GM18505 (cell line): Measurements from ENCODE around the gene PCMT1.
"Not testable (repeated sequence)": the region's sequence is repeated elsewhere in the genome, so short reads cannot be mapped to it uniquely, and the experiment has no call there.

Source experiments
- ATAC-seq: cut with Tn5 transposase; IDR thresholded peaks from one replicate; pipeline ENCODE4 v1.9.1; 2021; ENCODE audit not compliant: unreplicated experiment
- POLR2A ChIP-seq: IDR thresholded peaks from 4 replicates; pipeline ENCODE4 v1.6.1; 2011; ENCODE audit warnings: borderline replicate concordance; ENCODE audit not compliant: insufficient read depth, insufficient read length; ENCODE audit errors: extremely low read depth

PCMT1 gene

DNA sequence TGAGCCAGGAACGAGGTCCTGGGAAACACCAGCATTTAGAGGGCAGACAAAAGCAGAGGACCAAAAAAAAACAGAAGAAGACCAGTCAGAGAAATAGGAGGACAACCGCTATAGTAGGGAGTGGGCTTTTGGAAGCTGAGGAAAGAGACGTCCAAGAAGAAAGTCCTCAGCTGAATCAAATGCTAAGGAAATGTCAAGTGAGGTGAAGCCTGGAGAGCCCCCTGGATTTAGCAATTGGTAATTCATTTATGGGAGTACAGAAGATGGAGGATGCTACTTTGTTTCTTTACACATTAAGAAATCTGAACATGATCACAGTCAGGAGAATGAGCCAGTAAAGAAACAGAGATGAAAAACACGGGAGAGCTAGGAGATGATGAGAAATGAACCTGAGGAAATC is 73.5 kb downstream of the PCMT1 start:
- ATAC-seq: no peak
- TF ChIP-seq POLR2A: no peak

DNA sequence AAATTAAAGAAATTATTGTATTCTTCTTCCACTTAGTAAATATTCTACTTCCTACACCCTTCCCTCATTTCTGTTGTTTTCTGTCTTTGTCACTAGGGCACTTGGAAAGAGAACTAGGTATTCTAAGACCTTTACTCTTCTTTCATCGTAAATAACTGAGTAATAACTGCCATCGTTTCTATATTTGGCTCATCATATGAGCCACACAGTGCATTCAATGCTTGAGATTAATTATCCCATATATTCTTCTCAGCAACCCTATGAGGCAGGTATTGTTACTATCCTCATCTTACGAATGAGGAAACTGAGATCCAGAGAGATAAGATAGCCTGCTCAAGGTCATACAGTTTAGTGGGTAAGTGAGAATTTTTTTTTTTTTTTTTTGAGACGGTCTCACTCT is 75.8 kb downstream of the PCMT1 start:
- TF ChIP-seq POLR2A: no peak
- no peak for ATAC-seq

DNA sequence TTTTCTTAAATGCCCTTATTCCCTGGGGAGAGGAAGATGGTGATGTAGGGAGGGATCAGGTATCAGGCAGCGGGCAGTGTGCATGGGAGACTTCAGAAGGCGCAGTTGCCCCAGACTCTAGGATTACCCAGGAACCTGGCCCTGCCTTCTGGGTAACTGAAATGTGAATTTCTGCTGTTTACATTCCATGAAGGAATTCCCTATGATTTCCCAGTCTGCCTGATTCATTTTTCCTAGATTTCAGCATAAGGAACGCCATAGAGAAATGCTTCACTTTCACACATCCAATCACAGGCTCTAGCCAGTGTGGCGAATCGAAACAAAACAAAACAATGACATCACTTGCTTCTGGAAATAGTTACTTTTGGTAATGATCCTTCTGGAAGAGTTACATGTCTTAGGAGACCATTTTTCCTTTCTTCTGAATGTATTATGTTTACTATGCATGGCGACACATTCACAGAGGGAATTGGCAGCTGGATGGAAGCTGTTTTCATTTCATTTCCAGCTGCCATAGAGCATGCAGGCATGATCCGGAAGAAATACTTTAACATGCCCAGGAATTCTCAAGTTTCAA is 81.3 kb downstream of the PCMT1 start:
- TF ChIP-seq POLR2A: no peak
- no peak for ATAC-seq

DNA sequence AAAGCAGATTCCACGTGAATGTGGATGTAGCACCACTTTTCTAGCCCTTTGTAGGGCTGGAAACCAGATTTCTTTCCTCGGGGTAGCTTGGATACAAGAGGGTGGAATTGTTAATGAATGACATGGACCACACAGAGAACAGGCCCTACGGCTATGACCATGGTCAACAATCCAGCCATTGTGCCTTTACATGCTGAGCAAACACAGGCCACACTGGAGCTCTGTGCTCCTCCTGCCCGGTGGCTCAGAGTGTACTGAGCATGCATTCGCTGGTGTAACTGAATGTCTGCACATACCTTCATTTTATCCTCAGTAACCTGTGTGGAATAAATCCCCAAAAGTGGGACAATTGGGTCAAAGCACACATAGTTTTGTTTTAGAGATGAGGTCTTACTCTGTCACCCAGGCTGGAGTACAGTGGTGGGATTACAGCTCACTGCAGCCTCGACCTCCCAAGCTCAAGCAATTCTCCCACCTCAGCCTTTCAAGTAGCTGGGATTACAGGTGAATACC is 81.8 kb downstream of the PCMT1 start:
- TF ChIP-seq POLR2A: no peak

DNA sequence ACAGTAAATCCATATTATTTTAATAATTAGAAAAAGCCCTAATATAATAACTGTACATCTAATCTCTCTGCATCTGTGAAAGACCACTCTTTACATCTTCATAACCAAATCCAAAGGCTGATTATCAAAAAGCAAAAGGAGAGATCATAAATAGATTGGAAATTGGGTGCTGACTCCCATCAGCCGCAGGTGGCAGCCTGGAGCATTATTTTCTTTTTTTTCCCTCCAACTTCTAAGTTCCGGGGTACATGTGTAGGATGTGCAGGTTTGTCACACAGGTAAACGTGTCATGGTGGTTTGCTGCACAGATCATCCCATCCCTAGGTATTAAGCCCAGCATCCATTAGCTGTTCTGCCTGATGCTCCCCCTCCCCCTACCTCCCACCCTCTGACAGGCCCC is 84.1 kb downstream of the PCMT1 start:
- no peak for TF ChIP-seq POLR2A
- no peak for ATAC-seq

More for the DNA sequence above, 81.8 kb downstream of the PCMT1 start:
- no peak for ATAC-seq

DNA sequence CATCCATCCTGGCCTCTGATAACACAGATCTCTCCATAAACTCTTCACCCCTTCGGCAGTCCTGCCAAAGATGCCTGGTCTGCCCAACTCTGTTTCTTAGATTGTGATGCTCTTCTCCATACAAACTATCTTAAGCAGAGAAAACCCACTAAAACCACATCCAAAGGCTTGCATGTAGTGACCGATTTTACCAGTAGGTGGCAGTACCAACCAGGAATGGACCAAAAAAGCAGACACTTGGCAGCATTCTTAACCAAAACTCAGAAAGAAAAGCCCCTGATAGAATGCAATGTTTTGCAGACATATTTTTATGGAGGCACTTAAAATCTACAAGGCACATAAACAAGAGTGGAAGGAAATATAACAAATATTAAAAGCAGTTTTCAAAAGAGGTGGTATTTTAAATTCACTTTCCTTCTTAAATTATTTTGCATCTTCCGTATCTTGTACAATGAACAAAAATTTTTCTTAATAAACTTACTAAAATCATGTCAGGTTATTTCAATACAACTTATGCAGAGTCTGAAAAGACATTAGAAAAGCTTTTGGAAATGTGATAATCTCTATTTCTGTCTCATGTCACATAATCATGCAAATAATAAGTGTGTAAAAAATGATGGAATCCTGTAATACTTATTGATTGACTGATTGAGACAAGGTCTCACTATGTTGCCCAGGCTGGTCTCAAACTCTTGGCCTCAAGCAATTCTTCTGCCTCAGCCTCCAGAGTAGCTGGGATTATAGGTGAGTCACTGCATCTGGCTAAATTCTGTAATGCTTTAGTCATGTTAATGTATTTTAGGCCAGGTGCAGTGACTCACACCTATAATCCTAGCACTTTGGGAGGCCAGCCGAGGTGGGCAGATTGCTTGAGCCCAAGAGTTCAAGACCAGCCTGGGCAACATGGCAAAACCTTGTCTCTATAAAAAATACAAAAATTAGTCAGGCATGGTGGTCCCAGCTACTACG is 85.3 kb downstream of the PCMT1 start:
- ATAC-seq: no peak
- TF ChIP-seq POLR2A: no peak

DNA sequence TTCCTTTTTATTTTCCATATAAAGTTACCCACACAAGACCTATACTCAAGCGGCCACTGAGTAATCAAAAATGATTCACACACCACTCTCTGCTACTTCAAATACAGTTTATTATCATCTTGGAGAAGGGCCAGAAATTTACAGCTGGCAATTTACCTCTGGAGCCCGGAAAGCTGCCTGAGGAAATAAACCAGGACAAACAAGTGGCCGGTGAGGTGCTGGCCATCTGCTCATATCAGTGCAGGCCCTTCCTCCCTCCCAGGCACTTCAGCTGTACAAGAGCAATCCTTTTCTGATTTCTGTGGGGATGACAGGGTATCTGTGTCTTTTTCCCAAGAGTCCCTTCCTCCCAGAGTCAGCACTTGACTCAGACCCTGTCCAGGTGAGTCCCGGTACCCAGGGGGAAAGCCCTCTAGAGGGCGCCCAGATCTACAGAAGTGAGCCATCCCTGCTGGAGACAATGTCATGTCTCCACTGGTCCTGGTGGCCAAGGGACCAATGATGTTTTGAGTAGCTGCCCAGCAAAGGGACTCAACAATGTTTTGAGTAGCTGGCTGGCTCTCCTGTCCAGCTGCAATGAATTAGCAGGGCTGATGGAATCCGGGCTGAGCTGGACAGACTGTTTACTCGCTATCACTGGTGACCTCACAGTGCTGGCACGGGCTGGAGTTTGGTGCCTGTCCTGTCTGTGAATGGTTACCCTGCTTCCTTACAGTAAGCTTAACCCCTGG is 91.0 kb downstream of the PCMT1 start:
- no peak for TF ChIP-seq POLR2A
- ATAC-seq: no peak

DNA sequence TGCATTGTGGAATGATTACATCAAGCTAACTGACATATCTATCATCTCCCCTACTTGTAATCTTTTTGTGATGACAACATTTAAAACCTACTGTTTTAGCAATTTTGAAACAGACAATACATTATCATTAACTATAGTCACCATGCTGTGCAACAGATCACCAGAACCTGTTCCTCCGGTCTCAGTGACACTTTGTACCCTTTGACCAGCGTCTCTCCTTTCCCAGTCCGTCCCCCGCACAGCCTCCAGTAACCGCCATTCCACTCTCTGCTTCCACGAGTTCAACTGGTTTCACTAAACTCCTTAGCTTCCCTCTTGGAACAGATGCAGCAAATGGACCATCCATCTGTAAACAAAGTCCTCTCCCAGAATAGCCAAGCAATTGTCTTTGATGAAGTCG is 92.8 kb downstream of the PCMT1 start:
- no peak for ATAC-seq
- no peak for TF ChIP-seq POLR2A

DNA sequence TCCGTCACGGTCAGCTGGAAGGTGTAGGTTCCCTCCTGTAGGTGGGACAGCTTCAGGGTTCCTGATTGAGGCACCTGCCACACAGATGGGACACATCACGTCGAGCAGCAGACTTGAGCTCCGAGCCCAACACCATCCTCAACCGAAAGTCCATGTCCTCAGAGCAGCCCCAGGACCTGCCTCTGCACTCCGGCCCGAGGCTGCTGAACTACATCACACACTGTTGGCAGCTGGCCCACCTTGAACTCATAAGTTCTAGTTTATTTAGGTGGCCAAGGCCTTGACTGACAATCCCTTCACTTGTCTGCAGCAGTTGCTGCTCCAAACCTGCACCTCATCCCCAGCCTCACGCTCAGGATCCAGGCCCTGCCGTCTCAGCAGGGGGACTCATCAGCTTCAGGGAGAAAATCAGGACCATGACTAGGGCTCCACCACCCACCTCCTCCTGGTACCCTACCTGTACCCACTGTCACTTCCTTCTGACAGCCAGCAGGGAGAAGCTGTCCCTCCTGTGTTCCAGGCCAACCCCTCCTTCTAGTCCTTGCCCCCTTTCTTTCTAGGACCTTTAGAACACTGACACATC is 93.6 kb downstream of the PCMT1 start:
- ATAC-seq: no peak
- TF ChIP-seq POLR2A: no peak

DNA sequence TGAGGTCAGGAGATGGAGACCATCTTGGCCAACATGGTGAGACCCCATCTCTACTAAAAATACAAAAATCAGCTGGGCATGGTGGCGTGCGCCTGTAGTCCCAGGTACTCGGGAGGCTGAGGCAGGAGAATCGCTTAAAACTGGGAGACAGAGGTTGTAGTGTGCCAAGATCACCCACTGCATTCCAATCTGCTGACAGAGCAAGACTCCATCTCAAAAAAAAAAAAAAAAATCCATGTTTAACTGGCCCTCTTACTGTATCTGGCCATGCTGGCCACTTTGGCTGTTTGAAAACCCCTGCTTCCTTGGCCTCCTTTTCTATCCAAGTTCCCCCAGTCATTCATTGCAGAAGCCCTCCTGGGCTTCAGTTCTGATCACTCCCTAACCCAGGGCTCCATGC is 94.5 kb downstream of the PCMT1 start:
- ATAC-seq: not testable (repeated sequence)

DNA sequence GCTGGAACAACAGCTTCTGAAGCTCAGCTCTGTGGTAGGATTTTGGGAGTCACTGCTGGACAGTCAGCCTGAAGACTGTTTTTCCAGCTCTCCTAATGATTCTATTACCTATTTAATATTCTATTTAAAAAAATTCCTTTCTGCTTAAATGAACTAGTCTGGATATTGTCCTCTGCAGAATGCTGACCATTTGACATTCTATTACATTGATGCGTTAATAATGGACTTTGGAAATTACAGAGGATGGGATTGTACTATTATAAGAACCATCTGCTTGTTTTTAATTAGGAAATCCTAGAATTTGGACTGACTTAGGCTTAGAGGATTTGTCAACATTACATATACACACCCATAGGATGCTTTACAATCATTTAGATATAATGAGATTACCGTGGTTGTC is 94.9 kb downstream of the PCMT1 start:
- no peak for ATAC-seq
- no peak for TF ChIP-seq POLR2A

DNA sequence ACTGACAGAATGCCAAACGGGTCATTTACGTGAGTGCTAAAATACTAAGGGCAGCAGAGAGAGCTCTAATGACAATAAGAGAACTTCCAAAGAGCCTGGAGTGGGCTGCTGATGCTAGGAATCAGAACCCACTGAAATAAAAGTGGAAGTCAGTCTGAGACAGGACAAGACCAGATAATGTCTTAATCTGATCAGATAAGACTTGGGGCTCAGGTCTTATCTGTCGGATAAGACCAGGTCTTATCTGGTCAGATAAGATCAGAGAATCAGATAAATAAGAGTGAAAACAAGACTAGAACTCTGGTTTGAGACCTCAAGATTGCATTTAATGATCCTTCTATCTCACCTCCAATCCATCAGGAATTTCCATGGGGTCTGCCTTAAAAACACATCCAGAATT is 96.0 kb downstream of the PCMT1 start:
- no peak for TF ChIP-seq POLR2A
- ATAC-seq: no peak

DNA sequence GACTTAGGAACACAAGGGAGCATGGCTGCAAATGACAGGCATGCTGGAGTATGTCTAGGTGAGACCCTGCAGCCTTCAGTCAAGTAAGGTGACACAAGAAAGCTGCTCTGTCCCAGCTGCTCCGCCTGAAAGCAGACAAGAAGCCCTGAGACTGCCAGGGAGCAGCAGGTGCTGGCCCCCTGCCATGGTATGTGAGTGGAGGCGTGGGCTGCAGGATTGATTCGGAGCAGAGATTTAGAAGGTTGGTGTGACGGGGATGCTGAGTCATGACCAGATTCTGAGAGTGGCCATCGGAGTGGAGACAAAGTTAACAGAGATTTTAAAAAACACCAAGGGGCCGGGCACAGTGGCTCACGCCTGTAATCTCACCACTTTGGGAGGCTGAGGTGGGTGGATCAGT is 96.8 kb downstream of the PCMT1 start:
- no peak for ATAC-seq

DNA sequence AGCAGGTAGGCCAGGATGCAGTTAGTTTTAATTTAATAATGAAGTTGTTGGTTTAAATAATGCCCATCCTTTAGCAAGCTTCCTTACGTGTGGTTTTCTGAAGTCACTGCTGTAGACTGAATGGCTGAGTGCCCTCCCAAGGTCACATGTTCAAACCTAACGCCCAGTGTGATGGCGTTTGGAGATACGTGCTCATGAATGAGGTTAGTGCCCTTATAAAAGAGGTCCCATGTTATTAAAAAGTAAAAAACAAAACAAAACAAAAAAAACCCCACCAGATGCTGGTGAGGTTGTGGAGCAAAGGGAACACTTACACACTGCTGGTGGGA is 98.4 kb downstream of the PCMT1 start:
- no peak for TF ChIP-seq POLR2A
- no peak for ATAC-seq

More for the DNA sequence above, 96.8 kb downstream of the PCMT1 start:
- no peak for TF ChIP-seq POLR2A

DNA sequence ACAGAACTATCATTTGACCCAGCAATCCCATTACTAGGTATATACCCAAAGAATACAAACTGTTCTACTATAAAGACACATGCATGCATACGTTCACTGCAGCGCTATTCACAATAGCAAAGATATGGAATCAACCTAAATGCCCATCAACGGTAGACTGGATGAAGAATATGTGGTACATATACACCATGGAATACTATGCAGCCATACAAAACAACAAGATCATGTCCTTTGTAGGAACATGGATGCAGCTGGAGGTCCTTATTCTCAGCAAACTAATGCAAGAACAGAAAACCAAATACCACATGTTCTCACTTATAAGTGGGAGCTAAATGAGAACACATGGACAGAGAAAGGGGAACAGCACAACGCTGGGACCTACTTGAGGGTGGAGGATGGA is 98.8 kb downstream of the PCMT1 start:
- not testable (repeated sequence) for ATAC-seq
